ENCODE measurements around the gene SYNGAP1. TPM values are rescaled to one million over a fixed set of nuclear protein-coding genes. Genes with fewer than 3 reads are reported as not detected.
A peak's percentile ranks its signal among the peaks of the same experiment; 100 is the strongest.

Gene SYNGAP1
- total and polyA plus RNA-seq, 9 of the 15 experiments (the other 6 are each of a cell fraction or from before 2014, with no cell fraction given), result 0.01 to 22.8 (median 3.2) TPM

- H3K4me2 ChIP-seq (ENCODE audit: insufficient read depth, low read length), result peak within 1 kb of the TSS; percentile 93
- no peaks in the 10 kb centered on the region for H3K9me3 ChIP-seq (replicated peaks; ENCODE audit: control insufficient read depth, insufficient read depth, low read depth, low read length)
- H3K9ac ChIP-seq (ENCODE audit: insufficient read depth in 1 of 2, low read depth in 2 of 2, low read length in 2 of 2), result peak within 1 kb of the TSS; percentile 92
- DNase-seq (ENCODE audit: extremely low read depth in 1 of 4, low spot score in 3 of 4) (peak; percentile 98 to 100 (median 98)), ATAC-seq (peak; percentile 97), FAIRE-seq (peak; percentile 98)
- intact Hi-C loops (cut with micrococcal nuclease) (loop anchor here (1.0 to 5.0 kb wide), 6 partner anchors 19 to 101 kb away; partner anchors contain the start of genes CUTA and RGL2), in situ Hi-C loops (cut with MboI) (no loop called here)
- under 1% methylated on average over 64 of the region's 67 CpGs for WGBS (ENCODE audit: insufficient coverage, low coverage, missing lambda C conversion rate)
- peak within 1 kb of the TSS; percentile 74 for H3K4me3 ChIP-seq
- ChIA-PET CTCF (ENCODE audit: low intra/inter-chr PET ratio) (interaction anchor here (0.7 to 2.1 kb wide), 4 partner anchors 11 to 111 kb away, joined by 3 to 12 read pairs (median 6); no protein-coding TSS in a partner anchor), POLR2A (interaction anchor here (0.5 to 1.5 kb wide), 13 partner anchors 9 to 549 kb away, joined by 3 to 5 read pairs (median 3); partner anchors contain the start of genes B3GALT4, RPS18 and VPS52)
- H2AFZ ChIP-seq (ENCODE audit: low read depth, low read length), result peak within 1 kb of the TSS; percentile 96
- peaks cover 31% of the 10 kb centered on the region; the same call in 2 of the 3 replicates for H3K36me3 ChIP-seq (ENCODE audit: control insufficient read depth, insufficient read depth, low read length)
- no peaks in the 10 kb centered on the region for H3K27me3 ChIP-seq (ENCODE audit: control insufficient read depth in 2 of 2, insufficient read depth in 2 of 2, low read length in 2 of 2)
- H3K79me2 ChIP-seq (ENCODE audit: control insufficient read depth, insufficient read depth, low read length), result peaks cover 48% of the 10 kb centered on the region
- H3K9me1 ChIP-seq (ENCODE audit: control insufficient read depth, insufficient read depth, low read length), result no peaks in the 10 kb centered on the region
- H4K20me1 ChIP-seq (replicated peaks; ENCODE audit: control insufficient read depth, insufficient read depth, low read length), result 0 out of 2 replicates have a peak, but pooled peaks cover 3% of the 10 kb centered on the region
- no TSS peak for BruUV-seq (replicated peaks)
- peak within 1 kb of the TSS; percentile 89 for H3K27ac ChIP-seq (ENCODE audit: extremely low read depth, low read depth, low read length)
- peaks cover 19 to 22% of the 10 kb centered on the region in 2 experiments for H3K4me1 ChIP-seq (replicated peaks in 1 of 2; ENCODE audit: control insufficient read depth in 2 of 2, insufficient read depth in 2 of 2, low read length in 2 of 2)
- TF ChIP-seq KLF6 (CRISPR knock-in tag; IDR thresholded peaks at IDR 0.05; ENCODE audit: borderline replicate concordance) (peak; percentile 88; the same call in 1 of the 2 replicates), HDAC1 (IDR thresholded peaks at IDR 0.05) (peak in 1 of 2 experiments; percentile 97; a peak in 2 of 4 replicates), ZBTB33 (CRISPR knock-in tag; IDR thresholded peaks at IDR 0.05) (peak; percentile 88), TCF7 (IDR thresholded peaks at IDR 0.05; ENCODE audit: borderline replicate concordance) (peak; percentile 80), ZBTB17 (CRISPR knock-in tag; IDR thresholded peaks at IDR 0.05) (0 out of 2 replicates have a peak, but pooled peaks have one; percentile 45), PML (IDR thresholded peaks at IDR 0.05; ENCODE audit: low read length) (peak; percentile 27; the same call in 1 of the 2 replicates), USF1 (CRISPR knock-in tag; IDR thresholded peaks at IDR 0.05) (peak; percentile 83), ERF (CRISPR knock-in tag; IDR thresholded peaks at IDR 0.05) (0 out of 2 replicates have a peak, but pooled peaks have one; percentile 1), MEIS2 (IDR thresholded peaks at IDR 0.05; ENCODE audit: partially characterized antibody) (peak; percentile 83), CREB1 (IDR thresholded peaks at IDR 0.05) (peak; percentile 97), CREB1 (CRISPR knock-in tag; IDR thresholded peaks at IDR 0.05) (peak; percentile 98), TFE3 (CRISPR knock-in tag; IDR thresholded peaks at IDR 0.05) (no peak), ZNF280A (IDR thresholded peaks at IDR 0.05; ENCODE audit: low read depth, partially characterized antibody) (no peak), ETS1 (conservative IDR thresholded peaks at IDR 0.05; ENCODE audit: control insufficient read depth, low read depth, low read length) (peak; percentile 76)
These were observed 28.5 kb upstream of the SYNGAP1 start, which contains the start of gene KIFC1 for GRCh38 chr6:33391278-33391921. TSS of gene KIFC1 (plus strand) at chr6:33391823. CDS start at chr6:33391986, 163 bp downstream.
